A549 (cell line): ENCODE measurements around the gene CLDN11. TPM values are rescaled to one million over a fixed set of nuclear protein-coding genes. Genes with fewer than 3 reads are reported as not detected.

Source experiments
- ATAC-seq, 2 experiments: fragments of 200-7000 bp in 1 of 2; fragments of >200 bp in 1 of 2; cut with Nextera tagmentation in 1 of 2; cut with Tn5 transposase in 1 of 2; 3 replicates each; pipeline versions ENCODE4 v1.8.0 to v1.9.1; 2018 to 2020; ENCODE audit warnings: mild to moderate bottlenecking in 1 of 2, moderate library complexity in 1 of 2
- CTCF ChIA-PET: fragments of 300-600 bp; sonication (Branson Sonifier 250); formaldehyde crosslinking; extraction: SDS; loops from one replicate; lab custom pipeline; 2021; ENCODE audit warnings: antibody characterized with exemption, inconsistent platforms; lab: Yijun Ruan, JAX
- POLR2A ChIA-PET: fragments of 350-600 bp; formaldehyde crosslinking; extraction: SDS; loops from one replicate; lab custom pipeline; 2021; ENCODE audit warnings: antibody characterized with exemption, inconsistent platforms; lab: Yijun Ruan, JAX
- DNase-seq, 2 experiments: peaks; one replicate each; pipeline versions ENCODE4 v3.0.0 to v3.0.0-alpha.2; 2011 to 2016; ENCODE audit warnings: low read depth in 1 of 2, low spot score in 1 of 2
- FAIRE-seq: peaks from 2 replicates; lab custom pipeline; 2011; peaks lifted over from hg19 to GRCh38; lab: Jason Lieb, UNC
- H3K27ac ChIP-seq, 2 experiments: fragments of >200 bp; sonication (Bioruptor Twin); formaldehyde crosslinking; 3 replicates each; pipeline ENCODE4 v1.5.1; 2016 to 2017
- H3K4me1 ChIP-seq: fragments of >200 bp; sonication (Bioruptor Twin); formaldehyde crosslinking; 3 replicates; pipeline ENCODE4 v1.6.1; 2016
- H3K4me2 ChIP-seq: fragments of >200 bp; sonication (Bioruptor Twin); formaldehyde crosslinking; 3 replicates; pipeline ENCODE4 v1.6.1; 2016
- H3K4me3 ChIP-seq: fragments of >200 bp; sonication (Bioruptor Twin); formaldehyde crosslinking; 3 replicates; pipeline ENCODE4 v1.5.1; 2016
- H3K9me3 ChIP-seq: fragments of >200 bp; sonication (Bioruptor Twin); formaldehyde crosslinking; 3 replicates; pipeline ENCODE4 v1.6.1; 2016
- BHLHE40 ChIP-seq: IDR thresholded peaks from 2 replicates; pipeline ENCODE4 v1.6.1; 2012; ENCODE audit warnings: low read depth, low read length, inconsistent platforms
- CBX2 ChIP-seq: fragments of 200-600 bp; sonication (generic); IDR thresholded peaks from 2 replicates; pipeline ENCODE4 v1.6.1; 2016; ENCODE audit warnings: low read depth, mild to moderate bottlenecking, borderline replicate concordance
- CBX8 ChIP-seq: fragments of 200-600 bp; sonication (generic); IDR thresholded peaks from 2 replicates; pipeline ENCODE4 v1.6.1; 2016
- CHD4 ChIP-seq: fragments of 200-600 bp; sonication (generic); IDR thresholded peaks from 2 replicates; pipeline ENCODE4 v1.6.1; 2016; ENCODE audit warnings: antibody characterized with exemption, mild to moderate bottlenecking, borderline replicate concordance
- ESRRA ChIP-seq: fragments of 150-350 bp; IDR thresholded peaks from 2 replicates; pipeline ENCODE4 v1.6.1; 2014; ENCODE audit warnings: mild to moderate bottlenecking, low read length, borderline replicate concordance
- GATA3 ChIP-seq: IDR thresholded peaks from 2 replicates; pipeline ENCODE4 v1.6.1; 2012; ENCODE audit warnings: borderline replicate concordance
- HDAC2 ChIP-seq: fragments of 200-600 bp; sonication (generic); IDR thresholded peaks from 2 replicates; pipeline ENCODE4 v1.6.1; 2016
- HOXA7 ChIP-seq: fragments of 250-450 bp; sonication (Bioruptor Pico); IDR thresholded peaks from 2 replicates; pipeline ENCODE4 v1.5.0; 2020; ENCODE audit warnings: mild to moderate bottlenecking, moderate library complexity
- HOXB5 ChIP-seq: fragments of 250-450 bp; sonication (Bioruptor Pico); IDR thresholded peaks from 2 replicates; pipeline ENCODE4 v1.5.0; 2020; ENCODE audit warnings: mild to moderate bottlenecking, moderate library complexity
- KDM1A ChIP-seq: fragments of 200-600 bp; sonication (generic); IDR thresholded peaks from 2 replicates; pipeline ENCODE4 v1.6.1; 2016; ENCODE audit warnings: low read depth, mild to moderate bottlenecking
- KDM5A ChIP-seq: fragments of 200-600 bp; sonication (generic); IDR thresholded peaks from 2 replicates; pipeline ENCODE4 v1.6.1; 2016; ENCODE audit warnings: antibody characterized with exemption, mild to moderate bottlenecking
- MAFK ChIP-seq: fragments of 450-650 bp; IDR thresholded peaks from 2 replicates; pipeline ENCODE4 v1.6.1; 2014; ENCODE audit not compliant: partially characterized antibody
- MYC ChIP-seq: IDR thresholded peaks from 2 replicates; pipeline ENCODE4 v1.6.1; 2012; ENCODE audit warnings: mild to moderate bottlenecking, inconsistent platforms, low read length, improper control_type of control experiment, borderline replicate concordance
- NFE2L2 ChIP-seq: fragments of 150-350 bp; conservative IDR thresholded peaks from 2 replicates; pipeline ENCODE4 v1.6.1; 2014; ENCODE audit warnings: low read length
- NPAS2 ChIP-seq: fragments of 250-450 bp; sonication (Bioruptor Pico); IDR thresholded peaks from 2 replicates; pipeline ENCODE4 v1.8.0; 2022; ENCODE audit warnings: mild to moderate bottlenecking, moderate library complexity, borderline replicate concordance
- NR3C1 ChIP-seq: fragments of >200 bp; sonication (Bioruptor Twin); formaldehyde crosslinking; IDR thresholded peaks from 3 replicates; pipeline ENCODE4 v1.6.1; 2017
- PHF8 ChIP-seq: fragments of 200-600 bp; sonication (generic); IDR thresholded peaks from 2 replicates; pipeline ENCODE4 v1.6.1; 2016; ENCODE audit warnings: low read depth, mild to moderate bottlenecking, antibody characterized with exemption, moderate library complexity, borderline replicate concordance
- RAD21 ChIP-seq, 2 experiments: fragments of >200 bp in 1 of 2; sonication (Bioruptor Twin) in 1 of 2; formaldehyde crosslinking in 1 of 2; IDR thresholded peaks in 1 of 2; conservative IDR thresholded peaks in 1 of 2; 2 replicates in 1 of 2; 3 replicates in 1 of 2; pipeline ENCODE4 v1.6.1; 2012 to 2018; ENCODE audit warnings: inconsistent platforms in 1 of 2
- RCOR1 ChIP-seq: fragments of 150-350 bp; IDR thresholded peaks from 2 replicates; pipeline ENCODE4 v1.6.1; 2014; ENCODE audit warnings: antibody characterized with exemption, low read length, low read depth
- RFX5 ChIP-seq: fragments of 450-650 bp; IDR thresholded peaks from 2 replicates; pipeline ENCODE4 v1.7.1; 2014; ENCODE audit warnings: antibody characterized with exemption, mild to moderate bottlenecking, moderate library complexity
- RNF2 ChIP-seq: fragments of 200-600 bp; sonication (generic); IDR thresholded peaks from 2 replicates; pipeline ENCODE4 v1.6.1; 2016; ENCODE audit warnings: low read depth, mild to moderate bottlenecking, antibody characterized with exemption, moderate library complexity, borderline replicate concordance
- SMC3 ChIP-seq: fragments of >200 bp; sonication (Bioruptor Twin); formaldehyde crosslinking; IDR thresholded peaks from 3 replicates; pipeline ENCODE4 v1.6.1; 2018; ENCODE audit warnings: inconsistent platforms
- TFCP2L1 ChIP-seq: fragments of 250-450 bp; sonication (Bioruptor Pico); IDR thresholded peaks from 2 replicates; pipeline ENCODE4 v1.5.0; 2021; ENCODE audit warnings: mild to moderate bottlenecking
- ZC3H11A ChIP-seq: fragments of 450-650 bp; IDR thresholded peaks from 2 replicates; pipeline ENCODE4 v1.6.1; 2014; ENCODE audit warnings: antibody characterized with exemption, mild to moderate bottlenecking
- ZNF302 ChIP-seq: fragments of 250-450 bp; sonication (Bioruptor Pico); IDR thresholded peaks from 2 replicates; pipeline ENCODE4 v1.9.0; 2021; ENCODE audit warnings: inconsistent platforms, mild to moderate bottlenecking, moderate library complexity
- ZSCAN20 ChIP-seq: fragments of 250-450 bp; sonication (Bioruptor Pico); IDR thresholded peaks from 2 replicates; pipeline ENCODE4 v1.8.0; 2022; ENCODE audit warnings: mild to moderate bottlenecking, moderate library complexity
- WGBS: methylation state at CpG from one replicate; pipeline ENCODE4 v1.1.6; 2017; ENCODE audit errors: missing lambda C conversion rate; 5-methylcytosine and 5-hydroxymethylcytosine counted together
- polyA plus RNA-seq, 4 experiments: library from polyadenylated mRNA; depleted of rRNA in 3 of 4; stranded (reverse); fragments of >200 nt; fragmentation: RNase III in 1 of 4; extraction: RNeasy Plus Mini Kit Qiagen cat#74134 plus additional on column Dnase treatment in 1 of 4; gene quantifications; 2 replicates in 3 of 4; 3 replicates in 1 of 4; pipeline ENCODE4 v1.2.3, GENCODE V29; 2011 to 2017
- TF ChIP-seq, protein P1 (sequence below): IDR thresholded peaks from 2 replicates; pipeline ENCODE4 v1.6.1; 2012
- TF ChIP-seq, protein P2 (sequence below): fragments of 450-650 bp; IDR thresholded peaks from 2 replicates; pipeline ENCODE4 v1.6.1; 2014; ENCODE audit warnings: antibody characterized with exemption
- TF ChIP-seq, protein P3 (sequence below): fragments of 200-600 bp; sonication (generic); IDR thresholded peaks from 2 replicates; pipeline ENCODE4 v1.6.1; 2016; ENCODE audit warnings: antibody characterized with exemption, mild to moderate bottlenecking, moderate library complexity

Gene CLDN11
- polyA plus RNA-seq, 2 of the 4 experiments (the other 2 are of a cell fraction): 0.44 to 0.56 TPM

DNA sequence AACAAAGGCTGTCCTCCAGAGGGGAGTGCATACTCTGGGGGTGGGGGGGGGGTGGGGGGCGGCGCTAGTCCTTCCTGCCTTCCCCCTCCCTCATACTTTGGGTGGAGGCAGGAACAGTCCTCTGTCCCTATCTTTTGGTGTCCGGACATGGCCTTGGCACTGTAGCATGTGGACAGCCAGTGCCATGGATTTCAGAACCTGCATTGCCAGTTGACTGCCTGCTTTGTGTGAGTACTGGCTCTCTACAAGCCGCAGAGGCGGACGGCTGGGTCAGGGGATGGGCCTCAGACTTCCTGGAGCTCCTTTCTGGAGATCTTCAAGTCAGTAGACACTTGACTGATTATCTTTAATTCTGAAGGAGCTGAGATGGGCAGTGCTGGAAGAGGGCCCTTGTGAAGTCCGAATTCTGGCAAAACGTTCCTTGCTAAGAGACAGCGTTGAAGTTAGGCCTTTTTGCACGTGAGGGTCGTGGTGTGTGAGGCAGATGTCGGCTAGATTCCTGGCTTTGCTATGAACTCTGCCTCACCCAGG lies 2.5 kb downstream of the CLDN11 start:
- Histone ChIP-seq H3K4me2 (no peak overlapping the region), H3K9me3 (no peaks in the 10 kb centered on the region), H3K4me1 (no peaks in the 10 kb centered on the region), H3K27ac (no peak overlapping the region), H3K4me3 (no peak overlapping the region)
- no peak for ATAC-seq
- no peak for DNase-seq
- WGBS: 88% methylated on average over 11 of the region's 12 CpGs
- TF ChIP-seq NFE2L2 (no peak), RNF2 (no peak)
- FAIRE-seq: no peak
- CTCF ChIA-PET: interaction anchor here (1.1 kb wide), 1 partner anchor 391 kb away, joined by 5 read pairs; no protein-coding TSS in a partner anchor
- POLR2A ChIA-PET: no interaction called here

DNA sequence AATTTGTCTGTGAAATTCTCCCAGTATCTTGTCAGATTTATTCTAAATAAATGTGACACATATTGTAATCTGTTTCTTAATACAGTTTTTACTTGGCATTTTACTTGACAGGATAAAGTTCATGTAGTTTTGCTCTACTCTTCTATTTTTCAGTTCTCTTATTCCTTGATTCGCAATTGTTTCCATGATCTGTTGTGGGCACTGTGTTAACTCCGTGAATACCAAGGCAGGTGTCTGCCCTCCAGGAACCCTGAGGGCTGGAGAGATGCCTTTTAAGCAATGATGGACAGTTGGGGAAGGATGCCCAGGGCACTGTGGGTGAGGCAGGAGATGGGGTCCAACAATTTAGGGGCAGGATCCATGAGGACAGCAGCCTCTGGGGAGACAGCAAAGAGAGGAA lies 3.1 kb downstream of the CLDN11 start:
- Histone ChIP-seq H3K4me2 (no peak overlapping the region), H3K9me3 (no peaks in the 10 kb centered on the region), H3K27ac (no peak overlapping the region), H3K4me3 (no peak overlapping the region), H3K4me1 (no peaks in the 10 kb centered on the region)
- ChIA-PET CTCF (interaction anchor here (0.9 to 1.2 kb wide), 3 partner anchors 8 to 10 kb away, joined by 3 read pairs; no protein-coding TSS in a partner anchor), POLR2A (no interaction called here)
- 89% methylated on average over 2 of the region's 2 CpGs for WGBS
- ATAC-seq (no peak), DNase-seq (no peak), FAIRE-seq (no peak)
- no peak for TF ChIP-seq KDM5A
- TF ChIP-seq RNF2: no peak
- TF ChIP-seq MYC: no peak
- TF ChIP-seq TFCP2L1: no peak
- no peak for TF ChIP-seq RFX5
- TF ChIP-seq ESRRA: no peak
- no peak for TF ChIP-seq CHD4
- TF ChIP-seq RAD21 (conservative IDR thresholded peaks at IDR 0.05 in 1 of 2, IDR thresholded peaks at IDR 0.05 in 1 of 2): no peak
- no peak for TF ChIP-seq NPAS2 (CRISPR knock-in tag)
- no peak for TF ChIP-seq MAFK
- no peak for TF ChIP-seq BHLHE40
- TF ChIP-seq, protein P1, sequence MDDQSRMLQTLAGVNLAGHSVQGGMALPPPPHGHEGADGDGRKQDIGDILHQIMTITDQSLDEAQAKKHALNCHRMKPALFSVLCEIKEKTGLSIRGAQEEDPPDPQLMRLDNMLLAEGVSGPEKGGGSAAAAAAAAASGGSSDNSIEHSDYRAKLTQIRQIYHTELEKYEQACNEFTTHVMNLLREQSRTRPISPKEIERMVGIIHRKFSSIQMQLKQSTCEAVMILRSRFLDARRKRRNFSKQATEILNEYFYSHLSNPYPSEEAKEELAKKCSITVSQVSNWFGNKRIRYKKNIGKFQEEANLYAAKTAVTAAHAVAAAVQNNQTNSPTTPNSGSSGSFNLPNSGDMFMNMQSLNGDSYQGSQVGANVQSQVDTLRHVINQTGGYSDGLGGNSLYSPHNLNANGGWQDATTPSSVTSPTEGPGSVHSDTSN: no peak
- no peak for TF ChIP-seq RCOR1
- TF ChIP-seq PHF8: no peak
- no peak for TF ChIP-seq HOXB5 (CRISPR knock-in tag)
- no peak for TF ChIP-seq NR3C1
- no peak for TF ChIP-seq GATA3
- TF ChIP-seq ZNF302 (CRISPR knock-in tag): no peak

DNA sequence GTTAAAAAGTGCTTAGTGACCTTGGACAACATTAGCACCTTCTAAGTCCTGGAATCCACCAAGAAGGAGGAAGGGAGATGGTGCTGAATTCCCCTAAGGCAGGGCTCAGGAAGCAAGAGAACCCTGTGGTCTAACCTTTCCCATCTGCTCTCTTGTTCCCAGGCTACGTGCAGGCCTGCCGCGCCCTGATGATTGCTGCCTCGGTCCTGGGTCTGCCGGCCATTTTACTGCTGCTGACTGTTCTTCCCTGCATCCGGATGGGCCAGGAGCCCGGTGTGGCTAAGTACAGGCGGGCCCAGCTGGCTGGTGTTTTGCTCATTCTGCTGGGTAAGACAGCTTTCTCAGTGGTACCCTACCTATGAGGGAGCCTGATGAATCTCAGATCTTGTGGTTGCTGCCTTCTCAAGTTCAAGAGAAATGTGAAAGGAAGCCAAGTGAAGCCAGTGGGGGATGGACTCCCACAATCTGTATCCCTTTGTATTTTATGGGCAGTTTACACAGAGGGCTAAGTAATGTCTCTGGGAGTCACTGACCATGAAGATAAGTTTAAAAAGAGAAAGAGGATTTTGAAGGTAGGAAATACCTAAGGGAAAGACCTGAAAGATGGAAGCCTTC lies 4.4 kb downstream of the CLDN11 start:
- Histone ChIP-seq H3K27ac (no peak overlapping the region), H3K4me3 (no peak overlapping the region), H3K9me3 (no peaks in the 10 kb centered on the region), H3K4me2 (no peak overlapping the region), H3K4me1 (no peaks in the 10 kb centered on the region)
- FAIRE-seq (no peak), ATAC-seq (no peak), DNase-seq (no peak)
- ChIA-PET POLR2A (no interaction called here), CTCF (interaction anchor here (0.9 to 1.6 kb wide), 8 partner anchors 9 to 391 kb away, joined by 3 to 8 read pairs (median 3); no protein-coding TSS in a partner anchor)
- 90% methylated on average over 4 of the region's 8 CpGs for WGBS
- TF ChIP-seq HOXA7 (CRISPR knock-in tag) (no peak), KDM5A (no peak), CHD4 (no peak), NFE2L2 (no peak), CBX8 (no peak), ZNF302 (CRISPR knock-in tag) (no peak), HDAC2 (no peak), ZC3H11A (no peak), TFCP2L1 (no peak), RFX5 (no peak), RCOR1 (no peak), CBX2 (no peak), ZSCAN20 (CRISPR knock-in tag) (no peak), PHF8 (no peak), SMC3 (no peak), KDM1A (no peak)
- TF ChIP-seq, protein P2, sequence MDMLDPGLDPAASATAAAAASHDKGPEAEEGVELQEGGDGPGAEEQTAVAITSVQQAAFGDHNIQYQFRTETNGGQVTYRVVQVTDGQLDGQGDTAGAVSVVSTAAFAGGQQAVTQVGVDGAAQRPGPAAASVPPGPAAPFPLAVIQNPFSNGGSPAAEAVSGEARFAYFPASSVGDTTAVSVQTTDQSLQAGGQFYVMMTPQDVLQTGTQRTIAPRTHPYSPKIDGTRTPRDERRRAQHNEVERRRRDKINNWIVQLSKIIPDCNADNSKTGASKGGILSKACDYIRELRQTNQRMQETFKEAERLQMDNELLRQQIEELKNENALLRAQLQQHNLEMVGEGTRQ: no peak
- TF ChIP-seq, protein P3, sequence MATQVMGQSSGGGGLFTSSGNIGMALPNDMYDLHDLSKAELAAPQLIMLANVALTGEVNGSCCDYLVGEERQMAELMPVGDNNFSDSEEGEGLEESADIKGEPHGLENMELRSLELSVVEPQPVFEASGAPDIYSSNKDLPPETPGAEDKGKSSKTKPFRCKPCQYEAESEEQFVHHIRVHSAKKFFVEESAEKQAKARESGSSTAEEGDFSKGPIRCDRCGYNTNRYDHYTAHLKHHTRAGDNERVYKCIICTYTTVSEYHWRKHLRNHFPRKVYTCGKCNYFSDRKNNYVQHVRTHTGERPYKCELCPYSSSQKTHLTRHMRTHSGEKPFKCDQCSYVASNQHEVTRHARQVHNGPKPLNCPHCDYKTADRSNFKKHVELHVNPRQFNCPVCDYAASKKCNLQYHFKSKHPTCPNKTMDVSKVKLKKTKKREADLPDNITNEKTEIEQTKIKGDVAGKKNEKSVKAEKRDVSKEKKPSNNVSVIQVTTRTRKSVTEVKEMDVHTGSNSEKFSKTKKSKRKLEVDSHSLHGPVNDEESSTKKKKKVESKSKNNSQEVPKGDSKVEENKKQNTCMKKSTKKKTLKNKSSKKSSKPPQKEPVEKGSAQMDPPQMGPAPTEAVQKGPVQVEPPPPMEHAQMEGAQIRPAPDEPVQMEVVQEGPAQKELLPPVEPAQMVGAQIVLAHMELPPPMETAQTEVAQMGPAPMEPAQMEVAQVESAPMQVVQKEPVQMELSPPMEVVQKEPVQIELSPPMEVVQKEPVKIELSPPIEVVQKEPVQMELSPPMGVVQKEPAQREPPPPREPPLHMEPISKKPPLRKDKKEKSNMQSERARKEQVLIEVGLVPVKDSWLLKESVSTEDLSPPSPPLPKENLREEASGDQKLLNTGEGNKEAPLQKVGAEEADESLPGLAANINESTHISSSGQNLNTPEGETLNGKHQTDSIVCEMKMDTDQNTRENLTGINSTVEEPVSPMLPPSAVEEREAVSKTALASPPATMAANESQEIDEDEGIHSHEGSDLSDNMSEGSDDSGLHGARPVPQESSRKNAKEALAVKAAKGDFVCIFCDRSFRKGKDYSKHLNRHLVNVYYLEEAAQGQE: no peak
